Epithelial cell of proximal tubule (primary cell): ENCODE measurements around the gene NRN1L. TPM values are rescaled to one million over a fixed set of nuclear protein-coding genes. Genes with fewer than 3 reads are reported as not detected.

Experiments used
- DNase-seq: peaks from one replicate; pipeline ENCODE4 v3.0.0-alpha.2; 2011; ENCODE audit warnings: low read depth
- H3K4me3 ChIP-seq: 2 replicates; pipeline ENCODE4 v1.5.1; 2011; ENCODE audit warnings: low read depth, mild to moderate bottlenecking, low read length
- CTCF ChIP-seq: conservative IDR thresholded peaks from 2 replicates; pipeline ENCODE4 v1.5.1; 2012; ENCODE audit warnings: low read depth, mild to moderate bottlenecking, low read length
- total RNA-seq: library from RNA; depleted of rRNA; stranded (reverse); fragments of >200 nt; gene quantifications from 2 replicates; pipeline ENCODE4 v1.2.3, GENCODE V29; 2015

The NRN1L gene
- total RNA-seq, 1 donor from 2014 or later, result 0.46 TPM

- TF ChIP-seq CTCF, result no peak
- no peak for DNase-seq
- H3K4me3 ChIP-seq, result no peak overlapping the region
Observed at GRCh38 chr16:67932462-67932840, 47.8 kb downstream of the NRN1L start.

GRCh38 chr16:67933805-67934204, 49.1 kb downstream of the NRN1L start:
- no peak overlapping the region for H3K4me3 ChIP-seq
- no peak for DNase-seq
- TF ChIP-seq CTCF, result no peak

- DNase-seq, result no peak
- no peak for TF ChIP-seq CTCF
- peak overlapping the region; percentile 77 for H3K4me3 ChIP-seq
Observed at GRCh38 chr16:67934306-67935100, 49.8 kb downstream of the NRN1L start.

- peak overlapping the region; percentile 77 for H3K4me3 ChIP-seq
- DNase-seq, result no peak
- no peak for TF ChIP-seq CTCF
Observed at GRCh38 chr16:67935101-67935401, 50.4 kb downstream of the NRN1L start.

- H3K4me3 ChIP-seq, result peak overlapping the region; percentile 77
- no peak for TF ChIP-seq CTCF
- peak; percentile 56 for DNase-seq
Observed at GRCh38 chr16:67935402-67936123, 50.9 kb downstream of the NRN1L start.

Other genes starting within 250 kb of the NRN1L start
- 1.3 and 2.7 TPM in 2 replicates for gene CARMIL2, start 239.7 kb upstream of the NRN1L start, total RNA-seq
- gene ACD, start 224.6 kb upstream of the NRN1L start, total RNA-seq, result 71.6 and 73.2 TPM in 2 replicates
- gene PARD6A, start 223.9 kb upstream of the NRN1L start, total RNA-seq, result 13.3 and 15.9 TPM in 2 replicates
- gene ENKD1, start 218.1 kb upstream of the NRN1L start, total RNA-seq, result 12.2 and 17.4 TPM in 2 replicates
- 4.7 and 5.9 TPM in 2 replicates for gene C16orf86, start 218.1 kb upstream of the NRN1L start, total RNA-seq
- 16.1 and 20.1 TPM in 2 replicates for gene GFOD2, start 165.6 kb upstream of the NRN1L start, total RNA-seq
- gene RANBP10, start 78.3 kb upstream of the NRN1L start, total RNA-seq, result 4.0 and 5.3 TPM in 2 replicates
- 0.07 and 0.52 TPM in 2 replicates for gene TSNAXIP1, start 78.0 kb upstream of the NRN1L start, total RNA-seq
- gene THAP11, start 42.6 kb upstream of the NRN1L start, total RNA-seq, result 33.7 and 45.7 TPM in 2 replicates
- gene NUTF2, start 38.0 kb upstream of the NRN1L start, total RNA-seq, result 219 and 549 TPM in 2 replicates
- gene CENPT, start 37.2 kb upstream of the NRN1L start, total RNA-seq, result 36.3 and 40.4 TPM in 2 replicates
- gene EDC4, start 11.8 kb upstream of the NRN1L start, total RNA-seq, result 61.1 and 61.2 TPM in 2 replicates
- gene PSKH1, start 8.4 kb downstream of the NRN1L start, total RNA-seq, result 6.7 and 8.1 TPM in 2 replicates
- 1.6 and 2.1 TPM in 2 replicates for gene CTRL, start 47.0 kb downstream of the NRN1L start, total RNA-seq
- gene PSMB10, start 52.0 kb downstream of the NRN1L start, total RNA-seq, result 54.1 and 58.1 TPM in 2 replicates
- gene LCAT, start 59.2 kb downstream of the NRN1L start, total RNA-seq, result 7.5 TPM in 2 replicates
- gene SLC12A4, start 83.8 kb downstream of the NRN1L start, total RNA-seq, result 46.8 and 50.7 TPM in 2 replicates
- not detected in 2 replicates for gene DPEP3, start 95.6 kb downstream of the NRN1L start, total RNA-seq
- not detected in 2 replicates for gene DPEP2, start 114.6 kb downstream of the NRN1L start, total RNA-seq
- gene DPEP2NB, start 131.0 kb downstream of the NRN1L start, total RNA-seq, result not detected in 2 replicates
- 5.3 and 11.8 TPM in 2 replicates for gene DDX28, start 138.3 kb downstream of the NRN1L start, total RNA-seq
- 20.9 and 28.5 TPM in 2 replicates for gene DUS2, start 138.4 kb downstream of the NRN1L start, total RNA-seq
- gene NFATC3, start 200.5 kb downstream of the NRN1L start, total RNA-seq, result 15.8 and 24.7 TPM in 2 replicates